Activated CD8-positive, alpha-beta memory T cell treated with anti-CD3 and anti-CD28 coated beads, Interleukin-2, amount 50 U/mL, for 4 hours (primary cell): ENCODE results near the gene ADGRA3.
"Not testable (repeated sequence)": the region's sequence is repeated elsewhere in the genome, so short reads cannot be mapped to it uniquely, and the experiment has no call there.

Experiments
- DNase-seq: peaks from one replicate; pipeline ENCODE4 v3.0.0-alpha.2; 2020

ADGRA3 gene

DNA sequence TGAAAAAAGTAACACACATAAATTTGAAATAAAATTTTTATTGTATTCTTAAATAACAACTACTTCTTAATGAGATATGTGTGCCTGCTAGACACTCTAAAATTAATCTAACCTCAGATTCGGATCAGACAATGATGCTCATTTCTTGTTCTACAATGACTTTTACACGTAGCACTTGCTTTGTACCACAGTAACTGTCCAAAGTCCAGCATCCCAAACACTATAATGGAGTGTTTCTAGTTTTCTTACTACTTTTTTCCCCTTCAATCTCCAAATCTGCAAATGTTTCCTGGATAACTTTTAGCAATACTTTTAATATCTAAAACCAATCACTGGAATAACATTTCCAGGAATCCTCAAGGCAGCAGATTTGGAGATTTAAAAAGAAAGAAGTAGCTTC lies 75.9 kb downstream of the ADGRA3 start:
- DNase-seq, result no peak

DNA sequence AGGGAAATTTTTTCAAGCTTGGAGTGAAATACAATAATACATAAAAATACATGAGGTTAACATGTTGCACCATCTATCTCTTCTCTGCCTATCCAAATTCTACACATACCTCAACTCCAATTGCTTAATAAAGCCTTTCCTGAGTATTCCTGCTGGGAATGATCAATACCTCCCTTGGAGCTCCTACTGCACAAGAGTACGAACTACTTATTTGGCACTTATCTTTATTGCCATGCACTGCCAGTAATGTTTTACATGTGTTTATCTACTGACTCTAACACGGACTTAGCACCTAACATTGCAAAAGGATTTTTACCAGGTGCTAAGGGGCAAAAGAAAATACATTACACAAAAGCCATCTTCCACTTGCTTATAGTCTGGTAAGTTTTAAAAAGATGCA lies 80.2 kb downstream of the ADGRA3 start:
- no peak for DNase-seq

DNA sequence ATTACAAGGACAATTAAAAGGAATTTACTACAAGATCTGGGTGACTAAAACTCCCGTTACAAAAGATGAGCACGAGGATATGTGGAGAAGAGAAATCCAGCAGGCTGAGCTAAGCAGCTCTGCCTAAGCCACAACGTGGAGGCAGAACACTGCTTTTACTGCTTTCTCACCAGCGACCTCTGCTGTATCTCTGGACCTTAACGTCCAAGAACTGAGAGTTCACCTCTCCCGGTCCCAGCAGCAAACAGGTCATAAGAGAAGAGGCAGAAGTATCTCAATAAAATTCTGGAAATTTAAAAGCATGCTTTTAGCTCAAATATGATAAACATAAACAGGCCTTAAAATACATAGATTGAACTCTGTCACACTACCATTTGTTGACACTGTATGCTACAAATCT lies 81.0 kb downstream of the ADGRA3 start:
- no peak for DNase-seq

DNA sequence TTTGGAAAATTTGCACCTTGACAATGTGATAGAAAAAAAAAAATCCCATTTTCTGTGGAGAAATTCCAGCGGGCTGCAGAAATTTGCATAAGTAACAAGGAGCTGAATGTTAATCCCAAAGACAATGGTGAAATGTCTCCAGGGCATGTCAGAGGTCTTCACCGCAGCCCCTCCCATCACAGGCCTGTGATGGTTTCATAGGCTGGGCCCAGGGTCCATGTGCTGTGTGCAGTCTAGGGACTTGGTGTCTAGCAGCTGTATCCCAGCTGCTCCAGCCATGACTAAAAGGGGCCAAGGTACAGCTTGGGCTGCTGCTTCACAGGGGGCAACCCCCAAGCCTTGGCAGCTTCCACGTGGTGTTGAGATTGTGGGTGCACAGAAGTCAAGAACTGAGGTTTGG lies 85.2 kb downstream of the ADGRA3 start:
- DNase-seq, result no peak

DNA sequence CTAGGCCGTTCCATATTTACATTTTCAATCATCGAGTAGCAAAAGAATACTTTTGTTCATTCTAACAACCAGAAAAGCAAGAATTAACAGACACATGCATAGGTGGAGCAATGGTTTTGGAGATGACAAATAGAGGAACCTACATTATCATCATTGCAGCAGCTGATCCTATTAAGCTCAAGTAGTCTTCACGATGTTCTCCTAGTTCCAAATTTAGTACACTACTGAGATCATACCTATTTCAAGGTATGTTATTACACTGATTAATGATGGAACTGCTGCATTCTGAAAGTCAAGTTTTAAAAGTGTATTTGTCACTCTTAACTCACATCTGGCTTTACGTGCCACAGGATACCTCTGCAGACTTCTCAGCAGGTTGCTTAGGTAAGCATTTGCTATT lies 87.4 kb downstream of the ADGRA3 start:
- no peak for DNase-seq

DNA sequence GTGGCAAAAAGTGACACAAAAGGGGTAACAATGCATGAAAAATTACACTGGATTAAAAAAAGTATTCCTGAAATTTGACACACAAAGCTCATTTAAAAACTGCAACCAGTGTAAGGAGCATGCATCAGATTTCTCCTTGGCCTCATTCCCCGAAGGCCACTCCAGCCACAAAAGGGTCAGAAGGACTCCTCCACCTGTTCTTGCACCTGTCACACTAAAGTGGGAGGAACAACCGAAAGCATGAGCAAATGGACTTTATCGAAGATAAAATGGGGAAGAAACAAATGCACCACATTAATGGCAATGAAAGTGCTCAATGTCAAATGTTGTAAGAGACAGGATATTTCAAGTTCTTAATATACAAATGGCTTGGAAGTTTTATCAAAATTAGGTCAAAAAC lies 88.2 kb downstream of the ADGRA3 start:
- DNase-seq, result no peak

DNA sequence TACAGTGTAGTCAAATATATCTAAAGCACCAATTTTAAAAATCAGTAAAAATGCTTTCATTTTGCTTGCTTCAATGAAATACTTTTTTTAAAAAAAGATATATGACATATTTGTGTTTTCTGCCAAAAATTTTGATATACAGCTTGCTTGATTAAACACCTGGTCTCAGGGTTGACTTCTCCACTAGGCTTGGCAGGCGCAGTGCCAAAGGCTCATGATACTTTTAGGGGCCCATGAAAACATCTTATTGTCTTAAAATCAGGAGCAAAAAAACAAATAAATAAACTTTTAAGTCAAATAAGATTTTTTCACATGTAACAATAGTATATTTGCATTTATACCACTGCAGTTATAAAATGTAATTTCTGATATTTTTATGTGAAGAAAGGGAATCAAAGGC lies 95.6 kb downstream of the ADGRA3 start:
- DNase-seq, result no peak

DNA sequence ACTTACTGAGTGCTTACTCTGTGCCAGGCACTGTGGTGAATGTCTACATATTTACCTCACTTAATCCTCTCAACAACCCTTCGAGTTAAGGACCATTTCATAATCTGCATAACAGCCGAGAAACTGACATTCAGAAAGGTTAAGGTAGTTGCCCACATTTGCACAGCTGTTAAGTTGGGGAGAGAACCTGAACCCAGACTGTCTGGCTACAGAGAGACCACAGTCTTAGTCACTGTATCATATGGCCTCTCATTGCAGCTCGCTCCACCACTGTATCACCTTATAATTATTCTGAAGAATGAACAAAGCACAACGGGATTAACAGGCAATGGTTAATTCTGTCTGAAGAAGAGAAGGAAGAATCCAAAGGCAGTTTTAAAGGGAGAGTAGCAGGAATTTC lies 98.5 kb downstream of the ADGRA3 start:
- no peak for DNase-seq

DNA sequence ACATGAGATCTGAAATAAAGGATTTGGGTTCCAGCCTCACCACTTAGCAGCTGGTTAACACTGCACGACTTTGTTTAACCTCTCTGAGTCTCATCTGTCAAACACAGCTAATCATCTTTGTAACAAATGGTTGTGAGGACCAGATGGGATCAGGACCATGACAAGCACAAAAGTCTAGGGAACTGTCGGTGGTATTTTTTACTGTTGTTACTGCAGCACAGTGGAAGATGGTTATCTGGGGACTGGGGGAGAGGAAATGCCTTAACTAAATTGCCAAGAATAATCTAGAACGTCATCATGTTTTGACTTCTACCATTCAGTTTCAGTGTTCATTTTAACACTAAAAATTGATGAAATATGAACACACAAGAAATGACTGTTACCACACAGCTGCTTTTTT lies 99.5 kb downstream of the ADGRA3 start:
- no peak for DNase-seq

DNA sequence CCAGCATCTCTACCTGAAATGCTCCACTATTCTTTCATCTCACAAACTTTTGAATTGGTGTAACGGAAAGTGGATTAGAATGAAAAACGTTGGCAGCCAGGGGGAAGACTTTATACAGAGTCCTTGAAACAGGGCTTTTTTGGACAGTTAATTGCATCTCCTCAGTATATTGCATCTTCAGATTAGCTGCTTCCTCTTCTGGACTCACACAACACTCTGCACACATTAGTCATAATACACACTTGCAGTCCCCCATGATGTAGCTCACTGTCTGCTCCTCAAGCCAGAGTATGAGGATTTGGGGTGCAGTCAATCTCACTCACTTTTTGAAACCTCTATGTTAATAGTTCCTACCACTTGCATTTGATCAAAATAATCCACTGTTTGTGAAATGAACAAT lies 101.0 kb downstream of the ADGRA3 start:
- DNase-seq, result no peak

DNA sequence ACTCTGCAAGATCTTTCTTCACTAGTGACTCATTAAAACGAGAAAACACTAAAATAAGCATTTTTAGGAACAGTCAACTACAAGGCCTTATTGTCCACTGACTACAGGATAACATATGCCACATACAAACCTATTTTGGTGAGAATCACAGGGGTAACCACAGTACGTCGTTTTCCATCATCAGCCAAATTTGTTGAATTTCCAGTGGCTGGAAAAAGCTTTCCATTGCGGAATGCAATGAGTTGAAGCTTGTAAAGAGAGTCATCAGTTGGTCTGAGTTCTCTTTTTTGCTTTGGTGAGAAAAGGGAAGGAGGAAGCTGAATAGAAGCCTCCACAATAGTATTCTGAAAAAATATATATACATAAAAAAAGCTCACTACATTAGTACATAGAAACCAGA lies 102.4 kb downstream of the ADGRA3 start:
- no peak for DNase-seq

DNA sequence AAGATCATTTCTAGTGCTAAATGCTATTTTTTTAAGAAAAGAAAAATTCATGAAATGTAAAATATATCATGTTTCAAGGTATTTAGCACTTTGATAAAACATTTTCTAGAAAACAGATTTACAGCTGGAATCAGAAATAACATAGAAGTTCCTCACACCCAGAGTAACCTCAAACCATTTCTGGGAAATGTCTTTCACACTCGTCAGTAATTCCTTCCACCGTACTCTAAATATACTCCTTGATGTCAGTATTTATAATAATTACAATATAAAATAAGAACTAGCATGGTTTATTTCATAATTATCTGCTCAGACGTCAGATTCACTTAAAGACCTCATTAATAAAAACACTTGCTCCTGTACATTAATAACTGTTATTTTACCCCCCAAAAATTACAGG lies 103.9 kb downstream of the ADGRA3 start:
- DNase-seq, result no peak

DNA sequence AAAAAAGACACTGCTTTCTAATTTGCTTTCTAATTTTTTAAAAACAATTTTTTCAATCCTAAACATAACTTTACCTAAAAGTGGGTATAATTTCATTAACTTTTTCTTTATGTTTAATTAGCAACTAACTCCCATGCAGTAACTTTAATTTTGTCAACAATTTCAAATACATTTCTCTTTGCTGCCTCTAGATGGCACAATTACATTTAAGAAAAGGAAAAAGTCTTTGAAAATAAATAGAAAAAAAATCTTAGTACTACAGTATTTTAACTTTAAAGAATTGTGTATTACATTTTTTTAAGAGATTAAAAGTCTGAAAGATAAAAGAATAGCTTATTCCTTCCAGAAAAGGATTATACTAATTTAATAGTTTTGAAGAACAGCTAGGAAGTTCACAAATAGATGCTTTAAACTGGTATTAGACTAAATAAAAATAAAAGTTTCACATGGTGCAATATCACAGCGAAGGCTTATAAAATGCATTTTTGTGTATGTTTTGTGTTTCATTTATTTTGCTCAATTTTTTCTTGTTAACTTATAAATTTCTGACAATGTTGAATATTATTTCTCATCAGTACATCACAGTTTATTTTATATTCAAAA lies 105.1 kb downstream of the ADGRA3 start:
- DNase-seq, result no peak

DNA sequence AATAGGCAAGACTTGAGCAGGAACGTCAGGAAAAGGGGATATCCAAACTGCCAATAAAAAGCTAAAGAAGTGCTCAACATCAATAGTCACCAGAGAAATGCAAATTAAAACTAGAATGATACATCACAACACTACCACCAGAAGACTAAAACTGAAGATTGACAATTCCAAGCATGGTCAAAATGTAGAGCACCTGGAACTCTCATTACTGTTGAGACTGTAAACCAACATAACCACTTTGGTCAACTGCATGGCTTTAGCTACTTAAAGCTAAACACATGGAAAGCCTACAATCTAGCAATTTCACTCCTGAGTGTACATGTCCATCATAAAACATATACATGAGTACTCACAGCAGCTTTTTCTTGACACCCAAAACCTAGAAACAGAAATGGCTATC lies 107.4 kb downstream of the ADGRA3 start:
- DNase-seq, result no peak

DNA sequence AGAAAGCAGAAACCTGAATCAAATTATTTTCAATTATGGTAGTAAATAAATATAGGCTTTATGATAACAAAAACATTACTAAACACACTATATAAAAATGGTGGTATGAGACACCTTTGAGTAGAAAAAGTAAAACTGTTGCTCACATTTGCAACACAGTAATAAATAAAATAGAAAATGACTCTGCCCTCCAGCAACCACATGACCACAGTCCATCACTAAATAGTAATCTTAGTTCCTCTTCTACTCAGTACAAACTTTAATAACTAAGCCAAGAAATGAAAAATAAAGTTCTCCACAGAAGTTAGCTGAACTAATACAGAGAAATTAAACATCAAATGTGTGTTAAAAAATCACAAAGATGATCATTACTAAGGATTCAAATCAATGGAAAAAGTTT lies 108.5 kb downstream of the ADGRA3 start:
- no peak for DNase-seq

DNA sequence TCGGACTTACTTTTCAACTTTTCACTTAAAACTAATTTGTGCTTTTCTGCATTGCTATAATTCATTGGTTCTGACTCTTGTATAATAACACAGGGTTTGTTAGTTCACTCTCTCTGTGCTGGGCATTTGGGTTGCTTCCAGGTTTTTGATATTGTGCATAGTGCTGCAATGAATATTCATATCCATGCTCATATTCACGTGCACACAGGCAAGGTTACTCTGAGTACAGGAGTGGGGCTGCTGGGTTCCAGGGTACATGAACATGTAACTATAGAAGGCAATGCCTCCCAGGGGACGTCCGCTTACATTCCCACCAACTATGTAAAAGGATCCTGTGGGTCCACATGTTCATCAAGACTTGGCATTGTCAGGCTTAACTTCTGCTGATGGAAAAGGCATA lies 117.2 kb downstream of the ADGRA3 start:
- no peak for DNase-seq

DNA sequence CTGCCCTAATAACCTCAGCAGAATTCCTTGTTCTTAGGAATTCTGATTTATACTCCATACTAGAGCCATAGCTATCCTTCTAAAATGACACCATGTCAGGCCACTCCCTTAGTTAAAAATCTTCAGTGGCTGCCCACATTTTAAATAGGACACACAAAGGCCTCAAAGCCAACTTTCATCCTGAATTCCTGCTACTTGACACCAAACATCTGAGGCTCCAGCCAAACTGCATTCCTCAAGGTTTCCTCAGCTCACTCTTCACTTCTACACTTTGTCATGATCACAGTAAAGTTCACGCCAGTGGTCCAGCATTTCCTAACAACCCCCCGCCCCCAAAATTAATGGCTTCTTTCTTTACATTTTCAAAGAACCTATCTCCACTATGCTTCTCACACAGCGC lies 124.3 kb downstream of the ADGRA3 start:
- DNase-seq, result no peak

DNA sequence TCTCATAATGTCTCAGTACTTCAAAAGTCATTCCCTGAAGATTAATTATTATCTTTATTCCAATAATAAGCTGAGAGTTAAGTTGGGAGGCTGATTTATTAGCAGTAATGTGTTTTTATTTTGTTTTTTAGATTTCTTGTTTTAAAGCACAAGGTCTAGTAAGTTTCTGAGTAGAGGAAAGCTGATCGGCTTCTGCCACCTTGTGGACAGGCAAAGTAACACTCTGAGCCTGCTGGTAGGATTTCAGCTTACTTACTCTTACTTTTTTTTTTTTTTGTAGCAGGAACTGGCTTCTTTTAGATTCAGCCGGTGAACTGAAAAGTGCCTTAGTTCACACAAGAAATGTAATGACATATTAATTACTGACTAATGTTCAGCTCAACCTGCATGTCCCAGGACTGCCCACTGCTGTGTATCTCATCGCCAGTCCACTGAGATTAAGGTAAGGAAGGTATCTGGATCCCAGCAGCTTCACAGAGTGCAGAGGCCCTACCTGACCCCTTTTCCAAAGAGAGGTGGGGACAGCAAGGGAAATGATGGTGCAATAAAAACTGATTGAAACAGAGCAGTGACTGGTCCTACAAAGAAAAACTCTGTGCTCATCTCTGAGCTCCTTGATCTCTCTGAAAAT lies 126.5 kb downstream of the ADGRA3 start:
- peak; percentile 22 for DNase-seq

DNA sequence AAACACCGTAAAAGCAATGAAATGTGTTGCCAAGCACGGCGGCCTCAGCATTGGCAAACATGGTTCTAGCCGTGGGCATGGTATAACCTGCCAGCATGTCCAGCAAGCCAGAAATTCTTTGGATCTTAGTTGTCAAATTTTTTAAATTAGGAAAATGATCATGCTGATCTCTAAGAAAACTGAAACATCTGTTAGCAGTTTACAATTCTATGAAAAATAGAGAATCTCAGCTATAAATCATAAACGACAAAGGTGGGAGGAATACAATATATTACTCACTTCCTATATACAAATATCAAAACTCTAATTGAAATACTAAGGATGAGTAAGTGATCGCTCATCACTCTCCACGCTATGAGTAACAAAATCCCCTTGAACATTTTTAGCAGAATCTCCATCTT lies 130.3 kb downstream of the ADGRA3 start:
- no peak for DNase-seq

DNA sequence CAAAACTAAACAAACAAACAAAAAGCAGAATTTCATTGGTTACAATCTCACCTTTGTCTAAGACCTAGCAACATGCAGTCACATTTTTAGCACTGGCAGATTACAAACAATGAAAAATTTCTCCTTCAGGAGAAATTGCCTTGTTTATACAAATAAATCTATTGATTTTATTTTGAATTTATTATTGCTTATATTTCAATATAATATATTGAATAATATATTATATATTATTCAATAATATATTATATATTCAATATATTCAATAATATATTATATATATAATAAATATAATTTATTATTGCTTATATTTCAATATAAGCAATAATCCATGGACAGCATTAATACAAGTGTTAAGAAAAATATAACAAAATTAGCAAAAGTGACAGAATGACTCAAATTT lies 131.7 kb downstream of the ADGRA3 start:
- DNase-seq, result no peak

DNA sequence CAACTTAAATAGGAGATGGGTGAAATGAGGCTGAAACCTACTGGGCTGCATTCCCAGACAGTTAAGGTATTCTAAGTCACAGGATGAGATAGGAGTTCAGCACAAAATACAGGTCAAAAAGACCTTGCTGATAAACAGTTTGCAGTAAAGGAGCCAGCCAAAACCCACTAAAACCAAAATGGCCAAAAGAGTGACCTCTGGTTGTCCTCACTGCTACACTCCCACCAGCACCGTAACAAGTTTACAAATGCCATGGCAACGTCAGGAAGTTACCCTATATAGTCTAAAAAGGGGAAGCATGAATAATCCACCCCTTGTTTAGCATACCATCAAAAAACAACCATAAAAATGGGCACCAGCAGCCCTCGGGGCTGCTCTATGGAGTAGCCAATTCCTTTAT lies 133.7 kb downstream of the ADGRA3 start:
- DNase-seq, result not testable (repeated sequence)

DNA sequence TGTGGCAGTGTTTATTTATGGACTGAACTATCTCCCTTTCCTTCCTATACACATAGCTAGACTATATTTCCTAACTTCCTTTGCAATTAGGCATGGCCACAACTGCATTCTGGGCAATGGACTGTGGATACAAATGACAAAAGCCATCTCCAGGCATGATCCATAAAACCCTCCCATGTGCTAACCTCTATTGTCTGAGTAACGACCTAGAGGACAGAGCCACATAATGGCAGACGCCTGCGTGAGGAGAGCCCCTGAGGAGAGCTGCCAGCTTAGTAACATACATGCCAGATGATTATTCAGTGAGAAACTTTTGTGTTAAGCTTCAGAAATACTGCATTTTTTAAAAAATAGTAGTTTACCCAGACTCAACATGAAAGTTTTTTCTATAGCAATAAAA lies 142.9 kb downstream of the ADGRA3 start:
- no peak for DNase-seq

DNA sequence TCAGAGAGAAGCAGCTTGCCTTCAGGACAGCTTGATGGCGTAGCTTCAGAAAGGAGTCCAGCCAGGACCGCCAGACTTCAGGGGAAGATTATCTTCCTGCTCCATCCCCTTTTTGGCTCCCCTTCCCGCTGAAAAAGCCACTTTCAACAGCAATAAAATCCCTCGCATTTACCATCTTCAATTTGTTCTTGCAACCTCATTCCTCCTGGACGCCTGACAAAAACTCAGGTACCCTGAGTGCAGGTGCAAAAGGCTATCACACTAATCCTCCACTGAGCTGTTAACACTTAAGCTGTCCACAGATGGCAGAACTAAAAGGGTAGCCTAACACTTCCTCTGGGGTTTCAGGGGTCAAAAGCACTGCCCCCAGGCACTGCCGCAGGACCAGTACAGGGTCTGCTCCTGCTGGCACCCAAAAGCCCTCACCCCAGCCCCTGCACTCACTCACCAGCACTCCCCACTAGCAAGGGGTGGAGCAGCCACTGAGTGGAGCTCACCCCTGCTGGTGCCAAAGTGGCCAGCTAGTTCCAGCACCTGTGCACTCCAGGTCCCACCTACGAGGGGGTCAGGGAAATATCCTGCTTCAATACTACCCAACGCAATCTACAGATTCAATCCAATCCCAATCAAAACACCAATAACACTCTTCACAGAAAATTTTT lies 145.8 kb downstream of the ADGRA3 start:
- DNase-seq, result no peak

DNA sequence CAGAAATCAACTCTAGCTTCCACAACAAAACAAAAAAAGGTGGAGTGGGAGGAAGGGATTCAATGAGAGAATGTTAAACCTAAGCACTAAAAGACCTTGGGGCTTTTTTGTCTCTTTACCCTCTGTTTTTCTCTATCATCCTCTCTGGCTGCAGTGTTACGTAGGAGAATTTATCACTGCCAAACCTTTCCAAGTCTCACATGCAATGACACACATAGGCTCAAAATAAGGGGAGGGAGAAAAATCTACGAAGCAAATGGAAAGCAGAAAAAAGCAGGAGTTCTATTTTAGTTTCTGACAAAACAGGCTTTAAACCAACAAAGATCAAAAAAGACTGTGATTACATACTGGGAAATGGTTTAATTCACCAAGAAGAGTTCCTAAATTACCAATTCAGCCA lies 152.1 kb downstream of the ADGRA3 start:
- DNase-seq, result no peak

DNA sequence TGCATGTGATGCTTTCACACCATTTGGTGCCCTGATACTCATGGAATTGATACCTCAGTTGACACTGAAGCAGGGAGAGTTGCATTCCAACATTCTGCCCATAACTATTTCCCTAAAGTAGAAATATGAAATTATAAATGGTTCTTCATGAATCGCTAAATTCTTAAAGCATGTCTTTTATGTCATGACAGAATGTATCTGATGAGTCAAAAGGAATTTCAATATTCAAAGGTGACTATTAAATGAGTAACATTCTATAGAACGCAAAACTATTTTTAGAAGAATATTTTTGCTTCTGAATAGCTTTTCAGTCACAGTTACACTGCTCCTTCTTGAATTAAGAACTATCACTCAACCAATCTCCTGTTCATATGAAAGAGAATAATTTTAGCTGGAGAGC lies 152.8 kb downstream of the ADGRA3 start:
- DNase-seq, result no peak
